Left forelimb (tissue), 1 donor: ENCODE measurements around the gene PTPRD.

Source experiments
- DNase-seq: peaks from one replicate; pipeline ENCODE4 v3.0.0-alpha.2; 2018; ENCODE audit warnings: low spot score

Gene PTPRD

GRCh38 chr9:9305600-9305999 is 1307.2 kb downstream of the PTPRD start:
- DNase-seq: no peak

DNA sequence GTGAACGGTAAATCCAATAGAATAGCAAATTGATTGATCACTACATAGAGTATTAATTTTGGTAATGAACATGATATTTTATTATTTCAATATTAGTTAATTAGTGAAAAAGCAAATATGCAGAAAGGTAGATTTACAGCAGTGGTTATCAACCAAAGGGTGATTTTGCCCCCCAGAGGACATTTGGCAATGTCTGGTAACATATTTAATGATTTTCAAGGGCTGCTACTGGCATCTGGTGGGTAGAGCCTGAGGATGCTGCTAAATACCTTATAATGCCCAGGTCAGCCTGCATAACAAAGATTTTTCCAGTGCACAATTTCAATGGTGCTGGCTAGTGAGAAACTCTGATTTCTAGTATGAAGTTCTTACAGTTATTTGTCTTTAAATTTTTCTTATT is 1313.7 kb downstream of the PTPRD start:
- DNase-seq: no peak

DNA sequence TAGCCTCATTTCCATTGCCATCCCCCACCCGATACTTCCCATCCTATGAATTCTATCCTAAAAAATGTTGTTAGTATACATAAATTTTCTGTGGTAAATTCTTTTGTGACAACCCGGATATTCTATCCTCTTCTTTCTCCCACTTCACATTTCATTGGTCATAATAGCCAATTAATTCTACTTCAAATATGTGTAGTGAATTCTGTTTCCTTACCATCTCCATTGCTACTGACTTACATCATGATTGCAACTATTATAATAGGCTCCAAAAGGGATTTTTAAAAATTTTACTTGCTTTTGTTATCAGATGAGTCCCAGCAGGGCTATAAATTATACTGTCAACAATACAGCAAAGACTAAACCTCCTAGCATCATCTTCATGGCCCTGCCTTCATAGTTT is 1326.8 kb downstream of the PTPRD start:
- no peak for DNase-seq

DNA sequence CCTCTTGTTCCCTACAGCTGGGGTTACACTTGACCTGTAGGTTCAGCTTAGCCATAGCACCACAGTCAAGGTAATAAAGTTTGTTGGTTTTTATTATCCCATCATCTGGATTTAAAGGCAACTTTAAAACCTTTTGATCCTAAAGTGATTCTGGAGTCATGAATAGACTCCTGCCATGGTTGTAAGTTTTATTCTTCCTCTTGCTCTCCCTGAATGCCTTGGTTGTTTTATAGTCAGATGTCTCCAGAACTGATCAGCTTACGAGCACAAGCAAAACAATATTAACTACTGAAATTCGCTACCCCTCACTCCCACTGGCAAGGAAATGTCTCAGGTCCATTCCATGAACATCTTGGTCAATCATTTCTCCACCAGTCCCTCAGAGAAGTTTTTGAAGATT is 1328.6 kb downstream of the PTPRD start:
- DNase-seq: no peak

DNA sequence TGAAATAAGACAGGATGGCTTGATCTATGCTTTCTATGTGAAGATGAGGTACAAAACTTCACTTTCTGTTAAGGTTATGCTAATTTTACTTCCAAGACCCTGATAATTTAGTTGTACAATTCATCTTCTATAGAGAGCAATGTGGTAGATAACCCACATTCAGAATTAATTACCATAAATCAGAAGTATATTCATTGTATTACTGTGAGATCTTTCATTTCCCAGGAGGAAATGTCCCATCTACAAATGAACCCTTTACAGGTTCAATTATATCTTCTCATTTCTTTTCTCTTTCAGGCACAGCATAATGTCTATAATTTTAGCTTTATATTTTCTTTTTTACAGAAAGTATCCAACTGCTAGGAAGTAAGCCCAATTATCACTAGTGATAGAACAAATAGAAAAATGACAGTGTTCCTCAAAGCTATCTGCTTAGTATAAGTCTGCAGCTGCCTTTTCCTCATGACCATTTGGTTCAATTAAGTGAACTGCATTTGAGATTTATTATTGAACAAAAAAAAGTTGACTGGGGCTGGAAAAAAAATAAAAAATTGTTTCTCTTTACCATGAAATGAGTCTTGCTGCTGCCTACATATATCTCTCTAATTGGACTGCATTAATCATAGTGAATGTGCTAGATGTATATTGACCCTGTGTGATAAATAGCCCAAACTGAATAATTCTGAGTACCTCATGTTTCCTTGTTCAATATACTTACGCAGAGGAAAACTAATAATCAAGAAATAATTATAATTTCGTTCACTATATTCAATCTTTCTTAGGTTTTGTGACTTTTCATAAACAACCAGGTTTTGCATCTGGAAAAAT is 1329.4 kb downstream of the PTPRD start:
- no peak for DNase-seq

- no peak for DNase-seq
Observed at GRCh38 chr9:9275601-9276000, 1337.2 kb downstream of the PTPRD start.

- no peak for DNase-seq
Observed at GRCh38 chr9:9257999-9258498, 1354.8 kb downstream of the PTPRD start.

- DNase-seq: no peak
Observed at GRCh38 chr9:9246726-9247125, 1366.1 kb downstream of the PTPRD start.

DNA sequence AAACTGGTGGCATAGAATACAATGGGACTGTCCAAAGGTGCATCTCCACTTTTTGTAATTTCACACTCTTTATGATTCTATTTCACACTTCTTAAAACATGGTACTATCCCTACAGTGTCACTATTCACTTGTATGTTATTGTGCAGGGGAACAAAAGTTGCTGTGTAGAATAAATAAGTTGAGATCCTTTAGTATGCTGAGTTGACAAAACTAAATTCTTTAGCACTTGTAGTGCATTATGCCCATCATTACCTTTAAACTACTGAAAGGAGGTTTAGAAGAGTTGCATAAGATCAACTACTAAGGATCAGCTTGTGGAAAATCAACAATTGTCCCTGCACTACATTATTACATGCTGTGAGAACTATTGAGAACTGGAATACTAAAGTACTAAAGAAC is 1380.9 kb downstream of the PTPRD start:
- no peak for DNase-seq

DNA sequence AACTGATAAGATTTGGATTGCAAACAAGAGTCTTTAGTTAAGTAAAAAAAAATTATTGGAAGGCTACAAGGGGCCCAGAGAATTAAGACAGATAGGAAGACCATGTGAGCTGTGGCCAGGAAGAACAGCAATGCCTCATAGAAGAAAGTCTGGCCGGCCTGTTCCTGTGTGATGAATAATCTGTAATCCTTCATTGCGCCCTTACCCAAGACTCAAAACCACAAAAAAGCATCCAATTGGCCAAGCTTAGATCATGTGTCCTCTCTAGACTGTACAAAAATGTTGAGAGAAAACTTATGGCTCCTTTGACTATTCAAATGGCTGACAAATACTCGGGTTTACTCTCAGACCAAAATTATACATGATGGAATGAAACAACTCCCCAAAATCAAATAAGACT is 1383.5 kb downstream of the PTPRD start:
- DNase-seq: no peak

GRCh38 chr9:9223175-9223574 is 1389.6 kb downstream of the PTPRD start:
- no peak for DNase-seq

DNA sequence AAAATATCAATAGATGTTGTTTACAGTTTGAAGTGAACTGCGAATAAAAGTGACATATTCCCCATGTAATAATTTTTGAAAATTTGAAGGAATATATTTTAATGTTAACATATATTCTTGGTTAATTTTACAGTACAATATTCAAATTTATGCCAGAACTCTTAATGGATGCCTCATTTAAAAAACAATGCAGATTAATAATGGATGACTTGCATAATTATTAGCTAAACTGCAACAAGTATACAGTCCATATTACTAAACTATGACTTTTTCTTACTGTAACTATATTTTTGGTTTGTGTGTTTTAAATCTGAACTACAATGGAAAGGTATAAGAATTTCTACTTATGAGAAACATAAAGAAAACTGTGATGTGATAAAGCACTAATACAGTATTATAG is 1390.1 kb downstream of the PTPRD start:
- no peak for DNase-seq

DNA sequence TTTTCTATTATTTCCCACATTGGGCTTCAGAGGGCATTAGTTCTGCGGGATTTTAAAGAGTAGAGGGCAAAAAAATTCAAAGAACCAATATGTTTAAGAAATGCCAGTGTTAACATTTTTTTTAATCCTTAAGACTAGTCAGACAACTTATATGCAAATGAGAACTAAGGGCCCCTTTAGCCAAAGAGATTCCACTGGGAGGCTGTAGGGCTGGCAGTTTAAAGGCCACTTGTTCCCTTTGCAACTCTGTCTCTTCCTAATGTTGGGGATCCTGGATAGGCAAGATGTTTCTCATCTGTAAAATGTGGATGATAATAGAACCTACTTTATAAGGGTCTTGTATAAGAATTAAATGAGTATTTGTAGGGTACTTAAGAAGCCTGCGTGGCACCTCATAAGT is 1395.9 kb downstream of the PTPRD start:
- no peak for DNase-seq

DNA sequence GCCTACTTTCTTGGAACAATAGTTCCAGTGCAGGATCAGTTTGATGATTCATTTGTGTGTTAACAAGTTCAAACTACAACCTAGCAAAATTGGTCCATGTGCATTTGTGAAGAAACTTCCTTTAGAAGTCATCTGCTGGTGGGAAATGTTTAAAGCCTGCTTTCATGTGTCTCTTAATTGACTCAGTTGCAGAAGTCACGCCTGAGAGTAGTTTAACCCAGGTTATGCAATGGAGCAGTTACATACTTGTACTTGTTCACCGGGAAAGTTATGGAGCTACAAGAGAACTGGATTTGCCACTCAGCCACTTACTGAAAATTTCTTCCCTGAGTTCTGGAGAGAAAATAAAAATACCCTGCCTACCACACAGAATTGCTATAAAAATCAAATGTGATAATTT is 1397.8 kb downstream of the PTPRD start:
- DNase-seq: no peak

GRCh38 chr9:9214066-9214465 is 1398.7 kb downstream of the PTPRD start:
- no peak for DNase-seq

GRCh38 chr9:9212963-9213362 is 1399.8 kb downstream of the PTPRD start:
- no peak for DNase-seq

DNA sequence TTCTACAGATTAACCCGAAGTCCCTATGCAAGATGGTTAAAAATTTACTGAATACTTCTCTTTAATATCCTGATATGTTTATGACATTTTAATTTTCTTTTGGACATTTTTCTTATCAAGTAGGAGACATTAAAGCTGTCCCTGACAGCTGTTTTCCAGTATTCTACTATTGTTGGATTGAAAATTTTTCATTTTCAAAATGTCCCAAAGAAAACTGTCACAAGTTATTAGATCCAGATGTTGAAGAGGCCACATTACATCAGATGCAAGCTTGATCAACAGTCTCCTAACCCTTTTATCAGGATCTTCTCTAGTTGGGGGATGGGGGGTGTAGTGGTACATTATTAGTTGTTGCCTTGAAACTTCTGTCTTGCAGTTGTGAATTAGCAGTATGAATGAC is 1410.5 kb downstream of the PTPRD start:
- no peak for DNase-seq

- no peak for DNase-seq
Observed at GRCh38 chr9:9186086-9186485, 1426.7 kb downstream of the PTPRD start.

- DNase-seq: no peak
Observed at GRCh38 chr9:9182431-9182830, 1430.4 kb downstream of the PTPRD start.

- no peak for DNase-seq
Observed at GRCh38 chr9:9177081-9177480, 1435.7 kb downstream of the PTPRD start.

- no peak for DNase-seq
Observed at GRCh38 chr9:9174358-9174757, 1438.4 kb downstream of the PTPRD start.

DNA sequence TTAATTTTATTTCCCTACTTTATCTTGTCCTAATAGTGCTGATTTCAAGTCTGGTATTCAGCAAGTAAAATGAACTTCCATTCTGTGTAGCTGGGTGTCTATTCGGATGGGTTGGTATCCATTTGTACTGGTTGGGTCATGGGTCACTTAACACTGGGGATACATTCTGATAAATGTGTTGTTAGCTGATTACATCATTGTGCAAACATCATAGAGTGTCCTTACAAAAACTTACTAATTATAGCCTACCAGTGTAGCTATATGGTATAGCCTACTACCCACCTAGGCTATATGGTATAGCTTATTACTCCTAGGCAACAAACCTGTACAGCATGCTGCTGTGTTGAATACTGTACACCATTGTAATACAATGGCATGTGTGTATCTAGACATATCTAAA is 1439.5 kb downstream of the PTPRD start:
- DNase-seq: no peak

DNA sequence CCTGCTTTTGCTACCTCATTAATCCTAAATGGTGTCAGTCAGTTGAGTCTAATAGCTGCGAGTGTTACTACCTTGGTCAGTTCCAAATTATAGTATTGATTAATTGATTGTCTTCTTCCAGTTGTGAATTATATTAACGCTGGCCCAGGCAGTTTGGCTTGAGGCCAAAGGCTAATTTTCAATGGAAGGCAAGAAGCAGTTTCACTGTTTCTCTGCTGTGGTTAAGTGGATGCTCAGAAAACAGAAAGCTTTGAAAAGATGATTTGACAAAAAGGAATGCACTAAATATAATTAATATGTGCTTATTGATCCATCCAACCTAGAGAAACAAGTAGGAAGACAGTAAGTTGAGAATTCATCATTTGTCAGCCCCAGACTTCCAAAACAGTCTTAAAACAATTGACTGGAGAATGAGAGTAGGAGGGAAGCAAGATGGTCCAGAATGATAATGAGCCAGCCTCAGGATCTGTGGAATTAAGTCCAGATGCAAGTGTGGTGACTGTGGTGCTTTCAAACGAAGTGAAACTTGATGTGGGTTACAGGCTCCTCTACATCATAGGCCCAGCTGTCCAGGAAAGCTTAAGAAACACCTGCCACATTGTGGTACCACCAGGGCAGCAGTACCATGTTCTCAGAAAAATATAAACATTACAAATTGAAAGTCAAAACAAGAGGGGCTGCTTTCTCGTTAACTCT is 1442.2 kb downstream of the PTPRD start:
- DNase-seq: no peak

- no peak for DNase-seq
Observed at GRCh38 chr9:9142001-9142400, 1470.8 kb downstream of the PTPRD start.
